Gastrocnemius medialis (tissue), 4 donors: ENCODE data around the gene CD79A. TPM values are rescaled to one million over a fixed set of nuclear protein-coding genes. Genes with fewer than 3 reads are reported as not detected.

Experiments used
- ATAC-seq, 2 donors: fragments of 150-250 bp; one replicate each; pipeline ENCODE4 v1.9.1; 2016
- DNase-seq, 2 donors: peaks; one replicate each; pipeline ENCODE4 v3.0.0-alpha.2; 2019
- H3K27ac ChIP-seq, 4 donors: fragments of 200-600 bp; sonication (generic); 1 replicate in 1 of 4; 2 replicates in 3 of 4; pipeline ENCODE4 v1.5.1; 2016 to 2018; ENCODE audit warnings: mild to moderate bottlenecking in 2 of 4, moderate library complexity in 1 of 4
- H3K27me3 ChIP-seq, 3 donors: fragments of 200-600 bp; sonication (generic) in 2 of 3; 1 replicate in 1 of 3; 2 replicates in 2 of 3; pipeline versions ENCODE4 v1.5.1 to v1.6.0; 2016 to 2019; ENCODE audit warnings: mild to moderate bottlenecking in 1 of 3, moderate library complexity in 1 of 3
- H3K36me3 ChIP-seq, 2 donors: fragments of 200-600 bp; sonication (generic) in 1 of 2; one replicate each; pipeline ENCODE4 v1.5.1; 2017 to 2018
- H3K4me1 ChIP-seq, 2 donors: fragments of 200-600 bp; sonication (generic) in 1 of 2; one replicate each; pipeline ENCODE4 v1.5.1; 2016 to 2017; ENCODE audit warnings: mild to moderate bottlenecking in 2 of 2
- H3K4me3 ChIP-seq, 4 donors: fragments of 200-600 bp; sonication (generic) in 3 of 4; 1 replicate in 1 of 4; 2 replicates in 3 of 4; pipeline ENCODE4 v1.5.1; 2016 to 2019; ENCODE audit warnings: mild to moderate bottlenecking in 2 of 4
- H3K9me3 ChIP-seq, 3 donors: fragments of 200-600 bp; sonication (generic) in 2 of 3; 1 replicate in 1 of 3; 2 replicates in 2 of 3; pipeline ENCODE4 v1.5.1; 2016 to 2019
- POLR2A ChIP-seq, 2 donors: fragments of 450-650 bp; IDR thresholded peaks; one replicate each; pipeline ENCODE4 v1.6.1; 2017; ENCODE audit warnings: antibody characterized with exemption in 2 of 2, mild to moderate bottlenecking in 2 of 2, moderate library complexity in 2 of 2
- in situ Hi-C, 4 donors: fragments of 200-750 bp; cut with MboI; loops; one replicate each; pipeline versions ENCODE4 v1.15.0 to v1.8.0; 2017; ENCODE audit warnings: low sequenced_read_pairs in 4 of 4
- intact Hi-C: fragments of 100-400 bp; cut with DNase I; formaldehyde crosslinking; loops from one replicate; pipeline ENCODE4 v1.15.1; 2023; ENCODE audit warnings: low total_unique reads
- microRNA-seq, 2 donors: library from miRNA; unstranded; fragments of <30 nt; microRNA quantifications; one replicate each; pipeline ENCODE4, GENCODE V29; 2016; ENCODE audit warnings: borderline replicate concordance in 2 of 2
- total RNA-seq, 4 donors: library from RNA; depleted of rRNA; stranded (reverse); fragments of >200 nt; gene quantifications; one replicate each; pipeline versions ENCODE4 v1.1.0 to v1.2.3, GENCODE V29; 2016
- TF ChIP-seq, protein P1 (sequence below), 5 experiments: fragments of 450-650 bp in 3 of 5; fragments of 200-600 bp in 2 of 5; sonication (generic) in 2 of 5; IDR thresholded peaks in 4 of 5; conservative IDR thresholded peaks in 1 of 5; 1 replicate in 4 of 5; 2 replicates in 1 of 5; pipeline ENCODE4 v1.5.1; 2016 to 2019; ENCODE audit warnings: antibody characterized with exemption in 5 of 5, mild to moderate bottlenecking in 3 of 5, moderate library complexity in 3 of 5

The CD79A gene
- total RNA-seq, 4 donors from 2014 or later = 0.20 TPM; not detected in 3

DNA sequence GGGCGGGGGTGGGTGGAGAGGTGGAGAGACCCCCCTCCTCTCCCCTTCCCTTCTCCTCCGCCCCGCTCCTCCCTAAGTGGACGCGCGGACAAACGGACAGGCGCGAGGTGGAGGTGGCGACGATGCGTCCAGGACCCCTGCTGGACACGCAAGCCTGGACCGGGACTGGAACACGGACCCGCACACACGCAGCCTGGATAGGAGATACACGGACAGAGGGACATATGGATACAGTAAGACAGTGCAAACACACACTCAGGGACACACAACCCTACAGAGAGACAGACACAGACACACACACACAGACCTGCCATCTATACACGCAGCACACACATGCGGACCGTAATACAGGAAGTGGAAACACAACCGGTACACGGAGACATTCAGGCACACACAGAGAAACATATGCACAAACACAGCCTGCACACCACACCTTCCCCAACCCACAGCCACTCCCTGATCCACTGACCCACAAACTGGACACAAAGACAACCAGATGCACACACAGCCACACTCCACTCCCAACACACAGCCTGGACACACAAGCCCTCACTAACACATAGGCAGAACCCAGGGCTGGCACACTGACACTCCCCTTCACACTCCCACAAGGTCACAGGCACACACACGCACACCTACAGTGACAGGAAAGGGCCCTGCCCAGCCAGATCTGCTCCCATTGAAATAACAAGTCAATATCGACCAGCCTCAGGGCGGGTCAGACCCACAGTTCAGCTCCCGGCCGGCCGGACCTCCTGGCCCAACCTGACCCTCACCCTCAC lies 51.9 kb downstream of the CD79A start:
- Histone ChIP-seq H3K4me3 (peak overlapping the region in 2 of 4 donors; percentile 26 to 39), H3K36me3 (no peaks in the 10 kb centered on the region), H3K9me3 (no peaks in the 10 kb centered on the region), H3K27ac (no peak overlapping the region), H3K4me1 (peaks cover 0 to 9% of the 10 kb centered on the region in 2 donors), H3K27me3 (peaks cover 92 to 99% (median 96%) of the 10 kb centered on the region in 3 donors)
- DNase-seq (no peak), ATAC-seq (no peak)
- TF ChIP-seq, protein P1, sequence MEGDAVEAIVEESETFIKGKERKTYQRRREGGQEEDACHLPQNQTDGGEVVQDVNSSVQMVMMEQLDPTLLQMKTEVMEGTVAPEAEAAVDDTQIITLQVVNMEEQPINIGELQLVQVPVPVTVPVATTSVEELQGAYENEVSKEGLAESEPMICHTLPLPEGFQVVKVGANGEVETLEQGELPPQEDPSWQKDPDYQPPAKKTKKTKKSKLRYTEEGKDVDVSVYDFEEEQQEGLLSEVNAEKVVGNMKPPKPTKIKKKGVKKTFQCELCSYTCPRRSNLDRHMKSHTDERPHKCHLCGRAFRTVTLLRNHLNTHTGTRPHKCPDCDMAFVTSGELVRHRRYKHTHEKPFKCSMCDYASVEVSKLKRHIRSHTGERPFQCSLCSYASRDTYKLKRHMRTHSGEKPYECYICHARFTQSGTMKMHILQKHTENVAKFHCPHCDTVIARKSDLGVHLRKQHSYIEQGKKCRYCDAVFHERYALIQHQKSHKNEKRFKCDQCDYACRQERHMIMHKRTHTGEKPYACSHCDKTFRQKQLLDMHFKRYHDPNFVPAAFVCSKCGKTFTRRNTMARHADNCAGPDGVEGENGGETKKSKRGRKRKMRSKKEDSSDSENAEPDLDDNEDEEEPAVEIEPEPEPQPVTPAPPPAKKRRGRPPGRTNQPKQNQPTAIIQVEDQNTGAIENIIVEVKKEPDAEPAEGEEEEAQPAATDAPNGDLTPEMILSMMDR (IDR thresholded peaks at IDR 0.05 in 4 of 5, conservative IDR thresholded peaks at IDR 0.05 in 1 of 5) = no peak
- TF ChIP-seq POLR2A (IDR thresholded peaks at IDR 0.05) = no peak
- in situ Hi-C loops (no loop called here), intact Hi-C loops (no loop called here)

- Histone ChIP-seq H3K36me3 (no peaks in the 10 kb centered on the region), H3K27ac (no peak overlapping the region), H3K27me3 (peaks cover 89 to 97% (median 91%) of the 10 kb centered on the region in 3 donors), H3K4me3 (no peak overlapping the region), H3K9me3 (no peaks in the 10 kb centered on the region), H3K4me1 (peaks cover 0 to 9% of the 10 kb centered on the region in 2 donors)
- in situ Hi-C loops = no loop called here
- intact Hi-C loops = no loop called here
- DNase-seq (no peak), ATAC-seq (no peak)
- TF ChIP-seq POLR2A (IDR thresholded peaks at IDR 0.05) = no peak
- TF ChIP-seq, protein P1 (IDR thresholded peaks at IDR 0.05 in 4 of 5, conservative IDR thresholded peaks at IDR 0.05 in 1 of 5) = no peak
Observed at GRCh38 chr19:41929536-41930071, 52.5 kb downstream of the CD79A start.

- DNase-seq (no peak), ATAC-seq (no peak)
- no peaks in the 10 kb centered on the region for H3K36me3 ChIP-seq
- H3K27ac ChIP-seq = no peak overlapping the region
- in situ Hi-C loops (no loop called here), intact Hi-C loops (no loop called here)
- H3K4me1 ChIP-seq = peaks cover 0 to 9% of the 10 kb centered on the region in 2 donors
- TF ChIP-seq, protein P1 (IDR thresholded peaks at IDR 0.05 in 4 of 5, conservative IDR thresholded peaks at IDR 0.05 in 1 of 5) = no peak
- TF ChIP-seq POLR2A (IDR thresholded peaks at IDR 0.05) = no peak
- H3K9me3 ChIP-seq = no peaks in the 10 kb centered on the region
- H3K4me3 ChIP-seq = no peak overlapping the region
- H3K27me3 ChIP-seq = peaks cover 88 to 98% (median 91%) of the 10 kb centered on the region in 3 donors
Observed at GRCh38 chr19:41930322-41930722, 53.2 kb downstream of the CD79A start.

Small RNA genes lying within 50 kb of the gene (microRNA-seq; reads per million reads assigned to microRNA genes)
- 0 reads per million in 2 donors for gene MIR6797

Other genes starting within 250 kb of the CD79A start
- 1 to 10 TPM in 1 of 4 donors, not detected in 3; 5.7 TPM for gene CEACAM7, start 189.0 kb upstream of the CD79A start, total RNA-seq
- 1 to 10 TPM in 1 of 4 donors, not detected in 3; 5.0 TPM for gene CEACAM5, start 168.7 kb upstream of the CD79A start, total RNA-seq
- gene CEACAM6, start 121.7 kb upstream of the CD79A start, total RNA-seq = under 1 TPM in 1 of 4 donors, not detected in 3; 0.53 TPM
- gene CEACAM3, start 80.7 kb upstream of the CD79A start, total RNA-seq = not detected
- not detected for gene LYPD4, start 32.6 kb upstream of the CD79A start, total RNA-seq
- not detected for gene DMRTC2, start 32.2 kb upstream of the CD79A start, total RNA-seq
- gene RPS19, start 17.0 kb upstream of the CD79A start, total RNA-seq = 100 to 1,000 TPM; 180 to 636 (median 401) TPM
- 10 to 100 TPM; 12.1 to 21.6 (median 15.5) TPM for gene ARHGEF1, start 5.9 kb downstream of the CD79A start, total RNA-seq
- not detected for gene ERFL, start 51.2 kb downstream of the CD79A start, total RNA-seq
- gene RABAC1, start 82.0 kb downstream of the CD79A start, total RNA-seq = 100 to 1,000 TPM in 3 of 4 donors, 10 to 100 TPM in 1; 94.4 to 146 (median 110) TPM
- gene ATP1A3, start 117.0 kb downstream of the CD79A start, total RNA-seq = not detected
- 1 to 10 TPM in 1 of 4 donors, under 1 TPM in 2, not detected in 1; 0.20 to 1.0 (median 0.62) TPM for gene GRIK5, start 192.9 kb downstream of the CD79A start, total RNA-seq
- gene ZNF574, start 198.9 kb downstream of the CD79A start, total RNA-seq = 10 to 100 TPM; 10.8 to 15.1 (median 13.8) TPM